CD4-positive, alpha-beta memory T cell (primary cell): ENCODE results near the gene RASD2. TPM values are rescaled to one million over a fixed set of nuclear protein-coding genes. Genes with fewer than 3 reads are reported as not detected.

Experiments
- CTCF ChIA-PET: fragments of 350-600 bp; sonication (Branson Sonifier 250); formaldehyde crosslinking; loops from one replicate; lab custom pipeline; 2021; ENCODE audit warnings: inconsistent platforms; ENCODE audit not compliant: partially characterized antibody; lab: Charles Lee
- POLR2A ChIA-PET: fragments of 350-600 bp; sonication (Branson Sonifier 250); formaldehyde crosslinking; loops from one replicate; lab custom pipeline; 2021; ENCODE audit not compliant: partially characterized antibody; lab: Charles Lee
- DNase-seq, 5 donors: peaks; one replicate each; pipeline versions ENCODE4 v3.0.0 to v3.0.0-alpha.2; 2020 to 2022; ENCODE audit warnings: mixed read lengths in 1 of 5
- H3K27ac ChIP-seq: one replicate; pipeline ENCODE4 v1.7.0; 2013; ENCODE audit warnings: low read depth, low read length
- H3K27me3 ChIP-seq: 2 replicates; pipeline ENCODE4 v1.7.0; 2013; ENCODE audit warnings: mild to moderate bottlenecking, low read length, moderate library complexity; ENCODE audit not compliant: insufficient read depth
- H3K36me3 ChIP-seq: 2 replicates; pipeline ENCODE4 v1.7.0; 2013; ENCODE audit warnings: mild to moderate bottlenecking, low read length, moderate library complexity; ENCODE audit not compliant: insufficient read depth
- H3K4me1 ChIP-seq: 2 replicates; pipeline ENCODE4 v1.7.0; 2013; ENCODE audit warnings: mild to moderate bottlenecking, low read length, moderate library complexity; ENCODE audit not compliant: insufficient read depth
- H3K4me3 ChIP-seq, 2 donors: one replicate each; pipeline ENCODE4 v1.7.0; 2013; ENCODE audit warnings: low read length in 2 of 2, mild to moderate bottlenecking in 1 of 2
- H3K9me3 ChIP-seq, 2 donors: one replicate each; pipeline ENCODE4 v1.7.0; 2013; ENCODE audit warnings: low read length in 2 of 2, control low read depth in 1 of 2; ENCODE audit not compliant: control insufficient read depth in 1 of 2
- H3K27ac Mint-ChIP-seq, 7 donors: one replicate each; pipeline ENCODE4 v1.8.0; 2020 to 2021; ENCODE audit warnings: mixed read lengths in 7 of 7, mild to moderate bottlenecking in 6 of 7, inconsistent platforms in 3 of 7, moderate library complexity in 3 of 7
- H3K27me3 Mint-ChIP-seq, 2 donors: one replicate each; pipeline ENCODE4 v1.8.0; 2020 to 2021; ENCODE audit warnings: mixed read lengths in 2 of 2
- H3K36me3 Mint-ChIP-seq, 2 donors: one replicate each; pipeline ENCODE4 v1.8.0; 2020 to 2021; ENCODE audit warnings: mixed read lengths in 2 of 2, inconsistent platforms in 1 of 2, mild to moderate bottlenecking in 1 of 2
- H3K4me1 Mint-ChIP-seq, 4 donors: one replicate each; pipeline ENCODE4 v1.8.0; 2020 to 2021; ENCODE audit warnings: mixed read lengths in 4 of 4, mild to moderate bottlenecking in 1 of 4
- H3K4me3 Mint-ChIP-seq, 8 donors: one replicate each; pipeline ENCODE4 v1.8.0; 2020 to 2021; ENCODE audit warnings: mixed read lengths in 8 of 8, mild to moderate bottlenecking in 7 of 8, moderate library complexity in 6 of 8, inconsistent platforms in 3 of 8
- H3K9me3 Mint-ChIP-seq, 8 donors: one replicate each; pipeline ENCODE4 v1.8.0; 2020 to 2021; ENCODE audit warnings: mixed read lengths in 8 of 8, mild to moderate bottlenecking in 5 of 8, inconsistent platforms in 3 of 8, moderate library complexity in 1 of 8
- intact Hi-C: fragments of 100-400 bp; cut with micrococcal nuclease; formaldehyde crosslinking; loops from one replicate; pipeline ENCODE4 v1.15.1; 2023
- polyA plus RNA-seq, 2 donors: library from polyadenylated mRNA; unstranded; fragments of 300-500 nt; fragmentation: Illumina TruSeq; gene quantifications; one replicate each; pipeline ENCODE4 v1.2.3, GENCODE V29; 2021
- total RNA-seq, 2 experiments: library from RNA; stranded (reverse); gene quantifications; one replicate each; pipeline ENCODE4 v1.2.3, GENCODE V29; 2021

Gene RASD2
- total and polyA plus RNA-seq, 4 experiments from 2014 or later: 0.13 TPM; not detected in 3

- H3K4me1 Mint-ChIP-seq: no peaks in the 10 kb centered on the region
- H3K27me3 Mint-ChIP-seq: peaks cover 0 to 6% of the 10 kb centered on the region in 2 donors
- Histone ChIP-seq H3K9me3 (no peaks in the 10 kb centered on the region), H3K4me3 (no peak overlapping the region), H3K27me3 (no peaks in the 10 kb centered on the region), H3K4me1 (no peaks in the 10 kb centered on the region), H3K36me3 (no peaks in the 10 kb centered on the region), H3K27ac (no peak overlapping the region)
- POLR2A ChIA-PET: no interaction called here
- no peaks in the 10 kb centered on the region for H3K36me3 Mint-ChIP-seq
- H3K9me3 Mint-ChIP-seq: no peaks in the 10 kb centered on the region
- H3K4me3 Mint-ChIP-seq: no peak overlapping the region
- no peak for DNase-seq
- no peak overlapping the region for H3K27ac Mint-ChIP-seq
- intact Hi-C loops: no loop called here
- CTCF ChIA-PET: no interaction called here
Observed at GRCh38 chr22:35599364-35599763, 58.7 kb downstream of the RASD2 start.

- H3K27me3 ChIP-seq: no peaks in the 10 kb centered on the region
- DNase-seq: no peak
- H3K27ac Mint-ChIP-seq: no peak overlapping the region
- H3K27ac ChIP-seq: no peak overlapping the region
- intact Hi-C loops: no loop called here
- no peak overlapping the region for H3K4me3 Mint-ChIP-seq
- ChIA-PET POLR2A (no interaction called here), CTCF (no interaction called here)
- H3K4me1 ChIP-seq: no peaks in the 10 kb centered on the region
- H3K4me1 Mint-ChIP-seq: no peaks in the 10 kb centered on the region
- H3K36me3 Mint-ChIP-seq: no peaks in the 10 kb centered on the region
- no peaks in the 10 kb centered on the region for H3K9me3 ChIP-seq
- no peak overlapping the region for H3K4me3 ChIP-seq
- H3K36me3 ChIP-seq: no peaks in the 10 kb centered on the region
- H3K9me3 Mint-ChIP-seq: no peaks in the 10 kb centered on the region
- peaks cover 0 to 6% of the 10 kb centered on the region in 2 donors for H3K27me3 Mint-ChIP-seq
Observed at GRCh38 chr22:35600476-35600875, 59.8 kb downstream of the RASD2 start.

GRCh38 chr22:35601013-35601580 is 60.5 kb downstream of the RASD2 start:
- Histone ChIP-seq H3K27me3 (no peaks in the 10 kb centered on the region), H3K36me3 (no peaks in the 10 kb centered on the region), H3K4me3 (no peak overlapping the region), H3K27ac (no peak overlapping the region), H3K4me1 (no peaks in the 10 kb centered on the region), H3K9me3 (no peaks in the 10 kb centered on the region)
- CTCF ChIA-PET: no interaction called here
- DNase-seq: no peak
- Mint-ChIP-seq H3K9me3 (no peaks in the 10 kb centered on the region), H3K4me1 (no peaks in the 10 kb centered on the region), H3K4me3 (no peak overlapping the region), H3K27me3 (peaks cover 0 to 4% of the 10 kb centered on the region in 2 donors), H3K27ac (no peak overlapping the region), H3K36me3 (no peaks in the 10 kb centered on the region)
- POLR2A ChIA-PET: no interaction called here
- intact Hi-C loops: no loop called here

GRCh38 chr22:35601743-35602615 is 61.3 kb downstream of the RASD2 start:
- POLR2A ChIA-PET: no interaction called here
- Mint-ChIP-seq H3K27me3 (peaks cover 3 to 6% of the 10 kb centered on the region in 2 donors), H3K36me3 (no peaks in the 10 kb centered on the region), H3K4me1 (no peaks in the 10 kb centered on the region), H3K4me3 (no peak overlapping the region), H3K27ac (peak overlapping the region in 1 of 7 donors; percentile 61), H3K9me3 (no peaks in the 10 kb centered on the region)
- Histone ChIP-seq H3K27me3 (no peaks in the 10 kb centered on the region), H3K4me1 (no peaks in the 10 kb centered on the region), H3K9me3 (no peaks in the 10 kb centered on the region), H3K27ac (no peak overlapping the region), H3K36me3 (no peaks in the 10 kb centered on the region), H3K4me3 (no peak overlapping the region)
- no peak for DNase-seq
- CTCF ChIA-PET: no interaction called here
- intact Hi-C loops: no loop called here

Other genes starting within 250 kb of the RASD2 start
- gene TOM1, start 240.9 kb upstream of the RASD2 start, total RNA-seq: 10 to 100 TPM; 76.1 to 82.2 TPM
- gene TOM1, start 240.9 kb upstream of the RASD2 start, polyA plus RNA-seq: 10 to 100 TPM; 55.7 to 56.0 TPM
- 1 to 10 TPM; 7.7 to 8.3 TPM for gene HMOX1, start 159.7 kb upstream of the RASD2 start, total RNA-seq
- under 1 TPM in 1 of 2 donors, not detected in 1; 0.20 TPM for gene HMOX1, start 159.7 kb upstream of the RASD2 start, polyA plus RNA-seq
- 10 to 100 TPM; 48.5 to 58.1 TPM for gene MCM5, start 140.7 kb upstream of the RASD2 start, total RNA-seq
- 10 to 100 TPM; 22.0 to 26.9 TPM for gene MCM5, start 140.7 kb upstream of the RASD2 start, polyA plus RNA-seq
- not detected for gene MB, start 76.5 kb downstream of the RASD2 start, total RNA-seq
- not detected for gene MB, start 76.5 kb downstream of the RASD2 start, polyA plus RNA-seq
- gene APOL6, start 107.6 kb downstream of the RASD2 start, total RNA-seq: 10 to 100 TPM; 50.6 to 52.0 TPM
- 10 to 100 TPM in 1 of 2 donors, 1 to 10 TPM in 1; 8.5 to 24.1 TPM for gene APOL6, start 107.6 kb downstream of the RASD2 start, polyA plus RNA-seq
- gene APOL5, start 177.0 kb downstream of the RASD2 start, total RNA-seq: not detected
- gene APOL5, start 177.0 kb downstream of the RASD2 start, polyA plus RNA-seq: not detected